Measurements from ENCODE around the gene S1PR3. TPM values are rescaled to one million over a fixed set of nuclear protein-coding genes. Genes with fewer than 3 reads are reported as not detected.

S1PR3 gene
- total RNA-seq, 1 donor from 2014 or later, result 18.3 TPM

GRCh38 chr9:88957526-88957925 lies 33.7 kb upstream of the S1PR3 start:
- H3K27ac Mint-ChIP-seq (ENCODE audit: unreplicated experiment), result peak overlapping the region; percentile 75
- peaks cover 4% of the 10 kb centered on the region for H3K27me3 Mint-ChIP-seq (ENCODE audit: unreplicated experiment)
- DNase-seq (ENCODE audit: low spot score), result no peak
- no peak for TF ChIP-seq CTCF (IDR thresholded peaks at IDR 0.05; ENCODE audit: unreplicated experiment)
- H3K9me3 Mint-ChIP-seq (ENCODE audit: unreplicated experiment), result no peaks in the 10 kb centered on the region
- peaks cover 31% of the 10 kb centered on the region for H3K4me1 Mint-ChIP-seq (ENCODE audit: unreplicated experiment)
- H3K36me3 Mint-ChIP-seq (ENCODE audit: low read depth, unreplicated experiment), result no peaks in the 10 kb centered on the region
- H3K4me3 Mint-ChIP-seq (ENCODE audit: unreplicated experiment), result no peak overlapping the region

- peaks cover 6% of the 10 kb centered on the region for H3K27me3 Mint-ChIP-seq (ENCODE audit: unreplicated experiment)
- H3K9me3 Mint-ChIP-seq (ENCODE audit: unreplicated experiment), result no peaks in the 10 kb centered on the region
- TF ChIP-seq CTCF (IDR thresholded peaks at IDR 0.05; ENCODE audit: unreplicated experiment), result no peak
- H3K4me1 Mint-ChIP-seq (ENCODE audit: unreplicated experiment), result peaks cover 22% of the 10 kb centered on the region
- DNase-seq (ENCODE audit: low spot score), result no peak
- no peak overlapping the region for H3K4me3 Mint-ChIP-seq (ENCODE audit: unreplicated experiment)
- H3K27ac Mint-ChIP-seq (ENCODE audit: unreplicated experiment), result no peak overlapping the region
- H3K36me3 Mint-ChIP-seq (ENCODE audit: low read depth, unreplicated experiment), result no peaks in the 10 kb centered on the region
These were observed 31.4 kb upstream of the S1PR3 start for GRCh38 chr9:88959727-88960469.

- no peak overlapping the region for H3K4me3 Mint-ChIP-seq (ENCODE audit: unreplicated experiment)
- no peak overlapping the region for H3K27ac Mint-ChIP-seq (ENCODE audit: unreplicated experiment)
- TF ChIP-seq CTCF (IDR thresholded peaks at IDR 0.05; ENCODE audit: unreplicated experiment), result no peak
- H3K27me3 Mint-ChIP-seq (ENCODE audit: unreplicated experiment), result peaks cover 6% of the 10 kb centered on the region
- H3K4me1 Mint-ChIP-seq (ENCODE audit: unreplicated experiment), result peaks cover 22% of the 10 kb centered on the region
- H3K36me3 Mint-ChIP-seq (ENCODE audit: low read depth, unreplicated experiment), result no peaks in the 10 kb centered on the region
- no peak for DNase-seq (ENCODE audit: low spot score)
- no peaks in the 10 kb centered on the region for H3K9me3 Mint-ChIP-seq (ENCODE audit: unreplicated experiment)
These were observed 30.6 kb upstream of the S1PR3 start for GRCh38 chr9:88960632-88961031.

GRCh38 chr9:88965473-88965872 lies 25.8 kb upstream of the S1PR3 start:
- no peaks in the 10 kb centered on the region for H3K4me1 Mint-ChIP-seq (ENCODE audit: unreplicated experiment)
- H3K36me3 Mint-ChIP-seq (ENCODE audit: low read depth, unreplicated experiment), result no peaks in the 10 kb centered on the region
- no peak for TF ChIP-seq CTCF (IDR thresholded peaks at IDR 0.05; ENCODE audit: unreplicated experiment)
- no peak overlapping the region for H3K4me3 Mint-ChIP-seq (ENCODE audit: unreplicated experiment)
- H3K27ac Mint-ChIP-seq (ENCODE audit: unreplicated experiment), result no peak overlapping the region
- DNase-seq (ENCODE audit: low spot score), result no peak
- H3K27me3 Mint-ChIP-seq (ENCODE audit: unreplicated experiment), result peaks cover 5% of the 10 kb centered on the region
- H3K9me3 Mint-ChIP-seq (ENCODE audit: unreplicated experiment), result no peaks in the 10 kb centered on the region

GRCh38 chr9:88966894-88967676 lies 24.2 kb upstream of the S1PR3 start:
- DNase-seq (ENCODE audit: low spot score), result no peak
- Mint-ChIP-seq H3K27me3 (ENCODE audit: unreplicated experiment) (peaks cover 5% of the 10 kb centered on the region), H3K9me3 (ENCODE audit: unreplicated experiment) (no peaks in the 10 kb centered on the region), H3K4me3 (ENCODE audit: unreplicated experiment) (no peak overlapping the region), H3K36me3 (ENCODE audit: low read depth, unreplicated experiment) (no peaks in the 10 kb centered on the region), H3K4me1 (ENCODE audit: unreplicated experiment) (no peaks in the 10 kb centered on the region), H3K27ac (ENCODE audit: unreplicated experiment) (no peak overlapping the region)
- no peak for TF ChIP-seq CTCF (IDR thresholded peaks at IDR 0.05; ENCODE audit: unreplicated experiment)

Data from endothelial cell (in vitro differentiated cells).